ENCODE data around the gene NRXN3. TPM values are rescaled to one million over a fixed set of nuclear protein-coding genes. Genes with fewer than 3 reads are reported as not detected.

Gene NRXN3
- total and polyA plus RNA-seq, 4 donors = 0.07 to 1.2 (median 0.23) TPM

- no peak for TF ChIP-seq REST (IDR thresholded peaks at IDR 0.05)
Measured at GRCh38 chr14:79426103-79426755, 1256.1 kb downstream of the NRXN3 start (continued).

- no peak for DNase-seq (ENCODE audit: low spot score)
- H3K9me3 ChIP-seq (ENCODE audit: control insufficient read depth in 4 of 4, low read length in 3 of 4) = no peaks in the 10 kb centered on the region
- WGBS = 92% methylated on average over 3 of the region's 3 CpGs
- H3K4me3 ChIP-seq (ENCODE audit: low read depth in 1 of 3, low read length in 3 of 3) = no peak overlapping the region
- H3K27me3 ChIP-seq (ENCODE audit: control insufficient read depth in 4 of 4, insufficient read depth in 4 of 4, low read length in 3 of 4) = no peaks in the 10 kb centered on the region
- H3K36me3 ChIP-seq (ENCODE audit: control insufficient read depth in 4 of 4, insufficient read depth in 3 of 4, low read depth in 1 of 4, low read length in 3 of 4) = no peaks in the 10 kb centered on the region
- no peak overlapping the region for H3K27ac ChIP-seq (ENCODE audit: low read depth in 1 of 2, low read length in 2 of 2)
- TF ChIP-seq FOXA2 (IDR thresholded peaks at IDR 0.05) (no peak), REST (IDR thresholded peaks at IDR 0.05) (no peak), SP1 (IDR thresholded peaks at IDR 0.05) (no peak), HNF4A (conservative IDR thresholded peaks at IDR 0.05) (no peak), CTCF (IDR thresholded peaks at IDR 0.05; ENCODE audit: low read depth, low read length, missing input control) (no peak), TAF1 (conservative IDR thresholded peaks at IDR 0.05) (no peak), FOXA1 (IDR thresholded peaks at IDR 0.05) (no peak), ATF3 (IDR thresholded peaks at IDR 0.05) (no peak), GABPA (IDR thresholded peaks at IDR 0.05 in 1 of 2, conservative IDR thresholded peaks at IDR 0.05 in 1 of 2) (no peak), RAD21 (IDR thresholded peaks at IDR 0.05) (no peak), EGR1 (IDR thresholded peaks at IDR 0.05; ENCODE audit: low read depth in 2 of 2) (no peak), HNF4G (IDR thresholded peaks at IDR 0.05) (no peak), YY1 (IDR thresholded peaks at IDR 0.05) (no peak), RXRA (IDR thresholded peaks at IDR 0.05) (no peak), NR2F2 (IDR thresholded peaks at IDR 0.05) (no peak)
- TF ChIP-seq, protein P1, sequence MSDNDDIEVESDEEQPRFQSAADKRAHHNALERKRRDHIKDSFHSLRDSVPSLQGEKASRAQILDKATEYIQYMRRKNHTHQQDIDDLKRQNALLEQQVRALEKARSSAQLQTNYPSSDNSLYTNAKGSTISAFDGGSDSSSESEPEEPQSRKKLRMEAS (IDR thresholded peaks at IDR 0.05) = no peak
- H3K9ac ChIP-seq (ENCODE audit: low read depth in 1 of 2, low read length in 2 of 2) = no peak overlapping the region
- no peaks in the 10 kb centered on the region for H3K4me1 ChIP-seq (ENCODE audit: control insufficient read depth in 4 of 4, insufficient read depth in 4 of 4, low read length in 3 of 4)
Measured at GRCh38 chr14:79432640-79433039, 1262.5 kb downstream of the NRXN3 start.
